SU-DHL-6 (cell line): Measurements from ENCODE around the gene OR6M1.

Experiments
- EZH2phosphoT487 ChIP-seq: fragments of 200-600 bp; sonication (generic), shearing (Covaris generic); conservative IDR thresholded peaks from 2 replicates; pipeline ENCODE4 v1.6.1; 2018; ENCODE audit warnings: mild to moderate bottlenecking, antibody characterized with exemption, low read length, moderate library complexity, mixed read lengths
- TF ChIP-seq, protein P1 (sequence below): fragments of 200-600 bp; sonication (generic); IDR thresholded peaks from one replicate; pipeline ENCODE4 v1.5.1; 2017; ENCODE audit warnings: antibody characterized with exemption, mild to moderate bottlenecking, low read length, moderate library complexity; ENCODE audit not compliant: insufficient read depth, poor library complexity, severe bottlenecking

- TF ChIP-seq, protein P1, sequence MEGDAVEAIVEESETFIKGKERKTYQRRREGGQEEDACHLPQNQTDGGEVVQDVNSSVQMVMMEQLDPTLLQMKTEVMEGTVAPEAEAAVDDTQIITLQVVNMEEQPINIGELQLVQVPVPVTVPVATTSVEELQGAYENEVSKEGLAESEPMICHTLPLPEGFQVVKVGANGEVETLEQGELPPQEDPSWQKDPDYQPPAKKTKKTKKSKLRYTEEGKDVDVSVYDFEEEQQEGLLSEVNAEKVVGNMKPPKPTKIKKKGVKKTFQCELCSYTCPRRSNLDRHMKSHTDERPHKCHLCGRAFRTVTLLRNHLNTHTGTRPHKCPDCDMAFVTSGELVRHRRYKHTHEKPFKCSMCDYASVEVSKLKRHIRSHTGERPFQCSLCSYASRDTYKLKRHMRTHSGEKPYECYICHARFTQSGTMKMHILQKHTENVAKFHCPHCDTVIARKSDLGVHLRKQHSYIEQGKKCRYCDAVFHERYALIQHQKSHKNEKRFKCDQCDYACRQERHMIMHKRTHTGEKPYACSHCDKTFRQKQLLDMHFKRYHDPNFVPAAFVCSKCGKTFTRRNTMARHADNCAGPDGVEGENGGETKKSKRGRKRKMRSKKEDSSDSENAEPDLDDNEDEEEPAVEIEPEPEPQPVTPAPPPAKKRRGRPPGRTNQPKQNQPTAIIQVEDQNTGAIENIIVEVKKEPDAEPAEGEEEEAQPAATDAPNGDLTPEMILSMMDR: no peak
- TF ChIP-seq EZH2phosphoT487: no peak
Observed at GRCh38 chr11:123822599-123822998, 16.4 kb upstream of the OR6M1 start.
